Endometrial microvascular endothelial cells (primary cell): ENCODE measurements around the gene KNCN. TPM values are rescaled to one million over a fixed set of nuclear protein-coding genes. Genes with fewer than 3 reads are reported as not detected.

Experiments
- in situ Hi-C: cut with HindIII; loops from 2 replicates; pipeline ENCODE4 v1.10.0; 2017; ENCODE audit warnings: low sequenced_read_pairs, low pct_unique_long_range_greater_than_20kb; ENCODE audit errors: inconsistent ontology term
- total RNA-seq: library from RNA; depleted of rRNA; stranded (reverse); fragments of >200 nt; gene quantifications from one replicate; pipeline ENCODE4 v1.2.3, GENCODE V29; 2015; ENCODE audit errors: inconsistent ontology term

KNCN gene
- total RNA-seq, 1 donor from 2014 or later: not detected

DNA sequence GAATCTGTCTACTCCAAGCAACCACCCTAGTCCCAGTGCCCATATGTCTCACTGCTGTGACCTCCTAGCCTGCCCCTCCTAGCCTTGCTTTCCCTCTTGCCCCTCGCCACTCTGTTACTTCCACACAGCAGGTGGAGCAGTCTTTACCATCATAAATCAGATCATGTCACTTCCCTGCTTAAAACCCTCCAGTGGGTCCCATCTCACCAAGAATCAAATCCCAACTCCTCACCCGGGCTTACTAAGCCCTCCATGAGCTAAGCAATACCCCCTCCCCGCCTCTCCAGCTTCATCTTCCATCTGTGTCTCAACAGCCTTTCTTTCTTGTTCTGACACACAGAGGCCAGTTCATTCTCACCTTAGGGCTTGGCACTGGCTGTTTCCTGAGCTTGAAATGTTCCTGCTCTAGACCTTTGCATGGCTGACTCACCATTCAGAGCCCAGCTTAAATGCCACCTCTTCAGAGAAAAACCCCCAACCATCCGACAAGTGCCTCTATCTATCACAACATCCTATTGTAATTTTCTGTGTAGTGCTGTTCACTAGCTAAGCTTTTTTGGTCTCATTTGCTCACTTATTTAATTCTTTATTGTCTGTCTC is 22.3 kb downstream of the KNCN start:
- in situ Hi-C loops: no loop called here

DNA sequence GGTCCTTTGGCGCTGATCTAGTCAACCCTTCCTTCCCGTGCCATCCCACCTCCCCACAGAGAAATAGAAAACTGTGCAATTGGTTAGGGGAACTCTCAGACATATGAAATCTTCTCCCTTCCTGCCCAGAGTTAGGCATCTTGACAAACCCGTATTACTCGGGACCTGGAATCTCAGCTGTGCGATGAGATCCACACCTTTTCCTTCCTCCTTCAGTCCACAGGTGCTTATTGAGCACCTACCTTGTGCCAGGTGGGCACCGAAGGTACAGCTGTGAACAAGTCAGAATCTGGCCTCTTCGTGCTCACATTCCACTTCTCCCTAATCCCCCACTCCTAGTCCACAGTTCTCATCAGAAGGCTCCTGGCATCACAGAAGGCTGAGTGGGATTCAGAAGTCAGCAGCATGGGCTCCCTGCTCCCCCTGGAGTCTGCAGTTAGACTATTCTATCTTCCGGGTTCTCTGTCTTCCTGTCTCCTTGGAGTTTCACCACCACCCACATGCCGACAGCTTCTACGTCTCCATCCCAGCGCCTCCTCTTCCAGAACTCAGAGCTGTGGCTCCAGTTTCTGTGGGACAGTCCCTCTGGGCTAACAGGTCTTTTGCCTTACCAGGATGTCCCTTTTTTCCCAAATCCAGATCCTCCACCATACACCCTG is 23.0 kb downstream of the KNCN start:
- in situ Hi-C loops: no loop called here

GRCh38 chr1:46527474-46528296 is 23.8 kb downstream of the KNCN start:
- in situ Hi-C loops: no loop called here

DNA sequence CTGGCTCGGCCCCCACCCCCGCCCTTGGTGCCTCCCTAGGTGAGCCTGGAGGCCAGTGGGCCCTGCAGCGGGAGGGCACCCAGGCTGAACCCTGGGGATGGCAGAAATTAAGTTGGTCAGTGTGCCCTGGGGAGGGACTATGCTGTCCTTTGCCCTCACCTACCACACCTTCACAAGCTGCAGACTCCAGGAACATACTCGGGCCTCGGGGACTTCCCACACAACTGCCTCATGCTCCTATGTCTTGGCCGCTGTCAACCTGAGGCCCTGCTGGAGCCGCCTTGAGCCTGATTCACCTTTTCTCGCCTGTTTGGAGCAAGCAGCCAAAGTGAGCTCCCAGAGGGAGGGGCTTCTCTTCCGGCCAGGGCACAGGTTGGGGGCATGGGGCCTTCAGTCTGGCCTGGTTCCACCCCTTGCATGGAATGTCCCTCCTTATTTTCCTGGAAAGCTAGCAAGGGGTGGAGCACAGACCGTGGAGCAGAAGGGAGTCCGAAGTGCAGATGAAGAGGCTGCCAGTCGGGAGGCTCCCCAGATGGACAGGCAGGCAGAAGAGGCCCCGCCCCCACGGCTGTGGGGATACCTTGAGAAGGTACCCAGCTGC is 24.7 kb downstream of the KNCN start:
- in situ Hi-C loops: no loop called here

DNA sequence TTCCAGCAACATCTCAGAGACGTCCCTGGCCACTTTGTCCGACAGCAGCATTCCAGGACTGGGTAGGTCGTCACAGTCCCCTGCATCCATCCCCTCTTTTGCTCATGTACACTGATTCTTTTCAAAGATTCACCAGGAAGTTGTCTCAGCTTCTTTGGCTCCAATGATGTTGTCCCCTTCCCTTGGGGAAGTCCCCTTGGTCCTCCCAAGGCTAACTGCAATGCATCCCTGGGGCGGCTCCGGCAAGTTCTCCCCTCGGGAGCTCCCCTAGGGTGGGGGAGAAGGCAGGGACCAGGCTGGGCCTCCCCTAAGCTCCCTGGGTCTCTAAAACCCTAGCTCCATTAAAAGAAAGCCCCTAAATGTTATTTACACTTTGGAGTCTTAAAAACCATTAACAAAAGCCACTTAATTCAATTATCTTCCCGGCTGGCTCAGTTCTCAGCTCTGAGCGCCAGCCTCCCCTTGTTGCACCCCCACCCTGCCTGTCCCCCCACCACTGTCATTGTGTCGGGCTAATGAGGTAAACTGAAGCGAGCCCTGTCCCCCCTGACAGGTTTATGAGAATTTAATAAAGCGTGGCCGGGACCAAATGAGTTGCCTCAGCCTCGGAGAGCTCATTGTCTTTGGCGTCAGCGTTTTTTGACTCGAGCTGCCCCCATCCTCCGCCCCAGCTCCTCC is 25.3 kb downstream of the KNCN start:
- in situ Hi-C loops: no loop called here

- in situ Hi-C loops: no loop called here
Observed at GRCh38 chr1:46525253-46525983, 26.0 kb downstream of the KNCN start.

DNA sequence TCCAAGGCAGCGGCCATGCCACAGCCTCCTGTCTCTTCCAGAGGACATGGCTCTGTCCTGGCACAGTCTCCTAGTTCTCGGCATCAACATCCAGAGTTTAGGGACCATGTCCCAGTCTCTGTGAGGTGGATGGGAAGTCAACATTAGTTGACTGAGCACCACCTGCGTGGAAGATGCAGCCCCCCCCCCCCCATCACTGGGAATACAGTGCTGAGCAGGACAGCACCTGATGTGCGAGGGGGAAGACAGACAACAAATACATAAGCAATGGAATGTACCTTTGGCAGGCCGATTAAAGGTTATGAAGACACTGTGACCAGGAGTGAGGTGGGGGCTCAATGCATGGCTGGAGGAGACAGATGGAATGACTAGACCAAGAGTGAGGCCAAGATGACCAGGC is 26.6 kb downstream of the KNCN start:
- in situ Hi-C loops: no loop called here

GRCh38 chr1:46523496-46524353 is 27.7 kb downstream of the KNCN start:
- in situ Hi-C loops: no loop called here

- in situ Hi-C loops: no loop called here
Observed at GRCh38 chr1:46522969-46523320, 28.5 kb downstream of the KNCN start.

DNA sequence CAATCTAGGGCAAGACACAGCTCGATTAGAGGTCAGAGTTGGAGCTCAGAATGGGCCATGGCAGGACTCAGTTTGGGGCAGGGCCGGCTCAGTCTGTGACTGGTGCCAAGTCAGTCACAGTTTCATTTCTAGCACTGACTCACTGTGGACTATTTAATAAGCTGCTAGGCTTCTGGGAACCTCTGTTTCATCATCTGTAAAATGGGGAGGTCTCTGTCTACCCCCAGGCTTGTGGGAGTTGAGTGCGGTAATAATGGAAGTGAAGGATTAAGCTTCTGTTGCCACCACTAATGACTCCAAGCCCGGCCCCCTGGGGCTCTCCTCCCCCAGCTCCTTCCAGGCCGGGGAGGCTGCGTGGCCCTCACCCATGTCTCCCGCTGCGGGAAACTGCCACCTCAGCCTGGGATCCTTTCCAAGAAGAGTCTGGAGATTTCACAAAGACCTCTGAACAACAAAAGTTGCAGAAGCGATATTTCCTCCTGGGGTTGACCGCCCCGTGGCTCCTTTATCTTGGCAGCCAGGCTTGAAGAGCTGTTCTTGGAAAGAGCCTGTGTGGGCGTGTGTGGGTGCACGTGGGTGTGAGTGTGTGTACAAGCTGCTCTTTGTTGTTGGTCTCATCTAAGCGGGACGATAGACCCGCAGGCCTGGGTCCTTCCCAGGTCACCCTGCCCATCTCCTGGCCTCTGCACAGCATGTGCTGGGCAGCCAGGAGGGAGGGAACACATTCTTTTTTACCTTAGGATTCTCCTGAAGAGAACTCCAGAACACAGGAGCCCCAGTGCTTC is 29.1 kb downstream of the KNCN start:
- in situ Hi-C loops: no loop called here

- in situ Hi-C loops: no loop called here
Observed at GRCh38 chr1:46521414-46521813, 30.0 kb downstream of the KNCN start.

DNA sequence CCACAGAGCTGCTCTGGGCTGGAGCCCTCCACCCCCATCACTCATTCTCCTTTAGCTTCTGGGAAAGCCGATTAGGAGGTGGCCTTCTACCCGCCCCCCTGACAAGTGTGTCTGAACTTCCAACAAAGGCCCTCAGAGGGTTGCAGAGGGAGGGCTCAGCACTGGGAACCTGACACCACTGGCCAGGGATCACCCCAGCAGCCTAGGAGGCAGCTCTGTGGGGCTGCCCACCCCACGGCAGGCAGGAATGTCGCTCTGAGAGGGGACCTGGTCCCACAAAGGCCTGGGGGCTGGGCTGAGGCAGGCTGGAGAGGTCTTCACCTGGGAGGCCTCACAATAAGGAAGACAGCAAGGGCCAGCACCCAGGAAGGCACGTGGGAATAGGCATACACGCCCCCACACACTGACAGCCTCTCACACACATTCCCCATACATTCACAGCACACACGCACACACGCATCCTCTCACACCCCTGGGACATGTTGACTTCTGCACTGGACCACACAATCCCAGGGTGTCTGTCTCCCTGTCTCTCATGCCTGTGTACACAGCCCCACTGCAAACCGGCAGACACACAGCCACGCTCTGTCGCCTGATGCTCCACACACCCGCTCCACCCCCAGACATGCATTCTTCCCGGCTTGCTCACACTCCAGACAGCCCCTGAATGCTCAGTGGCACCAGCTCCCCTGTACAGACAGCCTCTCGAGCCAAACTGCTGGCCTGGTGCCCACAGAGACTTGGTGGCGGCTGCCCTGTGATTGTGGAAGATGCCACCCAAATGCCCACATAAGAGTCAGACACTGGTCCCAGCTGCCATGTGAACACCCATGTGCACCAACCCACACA is 31.2 kb downstream of the KNCN start:
- in situ Hi-C loops: no loop called here

DNA sequence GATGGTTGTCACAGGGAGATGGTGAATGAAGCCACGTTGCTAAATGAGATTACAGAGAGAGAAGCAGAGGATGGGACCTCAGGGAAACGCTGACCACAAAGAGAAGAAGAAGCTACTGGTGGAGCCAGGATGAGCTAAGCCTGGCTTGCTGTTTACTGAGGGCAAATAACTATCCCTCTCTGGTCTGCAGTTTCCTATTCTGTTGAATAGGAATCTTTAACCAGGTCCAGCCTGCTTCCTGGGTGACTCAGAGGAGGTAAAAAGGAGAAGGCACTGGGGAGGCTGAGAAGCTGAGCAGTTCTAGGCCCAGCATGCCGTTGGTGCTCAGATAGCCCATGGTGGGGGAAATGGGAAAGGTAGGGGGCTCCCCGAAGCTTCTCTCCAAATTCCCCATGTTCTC is 32.2 kb downstream of the KNCN start:
- in situ Hi-C loops: no loop called here

DNA sequence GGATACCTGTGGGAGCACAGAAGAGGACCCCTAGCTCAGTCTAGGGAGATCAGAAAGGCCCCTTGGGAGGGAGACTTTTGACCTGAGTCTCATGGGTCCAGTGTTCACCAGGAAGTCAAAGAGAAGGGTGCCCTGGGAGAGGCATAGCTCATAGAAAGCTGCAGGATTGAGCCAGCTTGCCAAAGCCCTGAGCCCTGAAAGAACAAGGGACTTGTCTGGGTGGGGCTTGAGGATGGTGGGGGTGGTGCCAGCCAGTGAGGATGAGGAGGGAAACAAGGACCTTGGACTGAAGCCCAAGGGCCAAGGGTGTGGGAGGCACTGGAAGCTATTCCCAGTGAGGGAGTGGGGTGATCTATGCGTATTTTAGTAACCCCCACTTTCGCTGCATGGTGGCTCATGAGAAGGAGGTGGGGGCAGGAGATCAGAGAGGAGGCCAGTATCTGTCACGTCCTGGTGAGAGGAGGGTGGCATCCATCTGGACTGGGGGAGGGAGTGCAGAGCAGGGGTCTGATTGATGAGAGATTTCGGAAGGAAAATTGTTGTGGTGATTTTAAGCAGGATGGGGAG is 33.4 kb downstream of the KNCN start:
- in situ Hi-C loops: no loop called here

DNA sequence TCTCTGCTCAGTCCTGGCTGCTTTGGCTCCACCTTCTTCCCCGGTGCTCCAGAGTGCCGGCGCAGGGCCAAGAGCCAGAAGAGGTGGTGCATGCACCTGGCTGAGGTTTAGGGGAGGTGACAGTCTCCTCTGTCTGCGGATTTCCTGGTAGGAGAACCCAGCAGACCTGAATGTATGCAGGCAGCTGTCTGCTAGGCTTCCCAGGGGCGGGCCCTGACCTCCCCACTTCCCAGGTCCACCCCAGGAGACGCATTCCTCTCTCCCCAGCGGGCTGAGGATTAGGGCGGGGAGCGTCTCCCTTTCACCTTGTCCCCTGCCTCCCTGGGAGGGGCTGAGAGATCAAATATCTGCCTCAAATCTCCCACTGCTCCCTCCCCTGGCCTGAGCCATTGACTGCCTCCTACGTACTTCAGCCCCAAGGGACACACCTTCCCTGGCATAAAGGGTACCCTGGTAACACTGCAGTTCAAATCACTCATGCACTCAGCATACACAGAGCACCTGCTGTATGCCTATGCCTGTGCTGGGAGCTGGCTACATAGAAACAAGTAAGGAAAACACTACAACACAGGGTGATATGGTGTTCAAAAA is 34.3 kb downstream of the KNCN start:
- in situ Hi-C loops: no loop called here
